Activated naive CD4-positive, alpha-beta T cell treated with anti-CD3 and anti-CD28 coated beads for 36 hours (primary cell): ENCODE data around the gene SPANXN3. TPM values are rescaled to one million over a fixed set of nuclear protein-coding genes. Genes with fewer than 3 reads are reported as not detected.
"Not testable (repeated sequence)": the region's sequence is repeated elsewhere in the genome, so short reads cannot be mapped to it uniquely, and the experiment has no call there.

Experiments
- CTCF ChIA-PET: fragments of 350-600 bp; sonication (Branson Sonifier 250); formaldehyde crosslinking; loops from one replicate; lab custom pipeline; 2021; ENCODE audit warnings: antibody characterized with exemption; lab: Charles Lee
- DNase-seq: peaks from one replicate; pipeline ENCODE4 v3.0.0-alpha.2; 2020
- H3K27ac Mint-ChIP-seq: one replicate; pipeline ENCODE4 v1.8.0; 2021; ENCODE audit warnings: mild to moderate bottlenecking, mixed read lengths
- H3K27me3 Mint-ChIP-seq: one replicate; pipeline ENCODE4 v1.8.0; 2021; ENCODE audit warnings: low read depth, mixed read lengths
- H3K36me3 Mint-ChIP-seq: one replicate; pipeline ENCODE4 v1.8.0; 2021; ENCODE audit warnings: low read depth, mixed read lengths
- H3K4me1 Mint-ChIP-seq: one replicate; pipeline ENCODE4 v1.8.0; 2021; ENCODE audit warnings: low read depth, mixed read lengths
- H3K4me3 Mint-ChIP-seq: one replicate; pipeline ENCODE4 v1.8.0; 2021; ENCODE audit warnings: mild to moderate bottlenecking, moderate library complexity, mixed read lengths
- H3K9me3 Mint-ChIP-seq: one replicate; pipeline ENCODE4 v1.8.0; 2021; ENCODE audit warnings: mixed read lengths
- intact Hi-C: fragments of 100-400 bp; cut with micrococcal nuclease; formaldehyde crosslinking; loops from one replicate; pipeline ENCODE4 v1.15.1; 2023
- total RNA-seq, 2 experiments: library from RNA; stranded (reverse); gene quantifications; one replicate each; pipeline ENCODE4 v1.2.3, GENCODE V29; 2021

The SPANXN3 gene
- not detected for total RNA-seq

- H3K36me3 Mint-ChIP-seq, H3K9me3 Mint-ChIP-seq, H3K27ac Mint-ChIP-seq, H3K27me3 Mint-ChIP-seq, intact Hi-C loops, DNase-seq, H3K4me3 Mint-ChIP-seq, H3K4me1 Mint-ChIP-seq, CTCF ChIA-PET: not testable (repeated sequence)
Observed at GRCh38 chrX:143517375-143517774, at the start of gene SPANXN3. Gene SPANXN3, minus strand, starts transcription at chrX:143517475. Its CDS starts 84 bp downstream, at chrX:143517391.

DNA sequence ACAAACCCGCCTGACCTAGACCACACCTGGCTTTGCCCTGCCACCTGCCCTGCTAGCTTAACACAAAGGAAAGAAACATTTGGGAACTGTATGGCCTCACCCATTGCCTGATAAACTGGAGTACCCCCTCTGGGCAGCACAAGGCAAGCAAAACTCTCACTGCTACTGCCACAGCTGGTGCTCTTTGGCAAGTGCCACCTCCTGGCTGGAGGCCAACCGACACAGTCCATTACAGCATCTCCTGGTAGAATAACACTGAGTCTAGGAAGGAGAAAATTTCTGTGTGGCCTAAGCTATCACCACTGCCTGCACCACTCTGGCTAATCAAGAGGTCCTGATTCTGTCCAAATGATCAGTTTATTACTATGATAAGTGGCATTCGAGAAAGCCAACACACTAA lies 18.9 kb upstream of the SPANXN3 start:
- Mint-ChIP-seq H3K27ac (no peak overlapping the region), H3K27me3 (no peaks in the 10 kb centered on the region), H3K9me3 (no peaks in the 10 kb centered on the region), H3K4me1 (no peaks in the 10 kb centered on the region), H3K4me3 (no peak overlapping the region), H3K36me3 (no peaks in the 10 kb centered on the region)
- intact Hi-C loops = no loop called here
- CTCF ChIA-PET = no interaction called here
- DNase-seq = no peak

- H3K4me3 Mint-ChIP-seq, H3K9me3 Mint-ChIP-seq, H3K4me1 Mint-ChIP-seq, DNase-seq, CTCF ChIA-PET, H3K27ac Mint-ChIP-seq, H3K27me3 Mint-ChIP-seq, intact Hi-C loops, H3K36me3 Mint-ChIP-seq: not testable (repeated sequence)
Observed at GRCh38 chrX:143502196-143502595, 15.1 kb downstream of the SPANXN3 start.

DNA sequence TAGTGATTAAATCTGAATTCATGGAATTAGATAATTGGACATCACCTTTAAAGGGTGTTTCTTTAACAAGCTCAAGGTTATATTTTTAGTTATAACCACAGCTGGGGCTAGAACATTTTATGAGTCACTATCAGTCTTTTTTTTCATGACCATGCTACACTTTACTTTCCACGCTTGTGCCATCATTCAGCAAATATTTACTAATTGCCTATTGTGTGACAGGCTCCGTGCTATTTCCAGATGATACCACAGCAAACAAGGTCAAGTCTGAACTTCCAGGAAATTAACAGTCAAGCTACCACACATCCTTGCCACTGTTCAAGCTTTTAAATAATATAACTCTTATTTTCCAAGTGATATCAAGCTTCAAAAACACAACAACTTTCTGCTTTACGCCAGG lies 16.5 kb downstream of the SPANXN3 start:
- intact Hi-C loops = no loop called here
- DNase-seq = no peak
- no peaks in the 10 kb centered on the region for H3K4me1 Mint-ChIP-seq
- CTCF ChIA-PET = no interaction called here
- no peaks in the 10 kb centered on the region for H3K36me3 Mint-ChIP-seq
- no peaks in the 10 kb centered on the region for H3K27me3 Mint-ChIP-seq
- peaks cover 7% of the 10 kb centered on the region for H3K9me3 Mint-ChIP-seq
- H3K27ac Mint-ChIP-seq = no peak overlapping the region
- H3K4me3 Mint-ChIP-seq = no peak overlapping the region

DNA sequence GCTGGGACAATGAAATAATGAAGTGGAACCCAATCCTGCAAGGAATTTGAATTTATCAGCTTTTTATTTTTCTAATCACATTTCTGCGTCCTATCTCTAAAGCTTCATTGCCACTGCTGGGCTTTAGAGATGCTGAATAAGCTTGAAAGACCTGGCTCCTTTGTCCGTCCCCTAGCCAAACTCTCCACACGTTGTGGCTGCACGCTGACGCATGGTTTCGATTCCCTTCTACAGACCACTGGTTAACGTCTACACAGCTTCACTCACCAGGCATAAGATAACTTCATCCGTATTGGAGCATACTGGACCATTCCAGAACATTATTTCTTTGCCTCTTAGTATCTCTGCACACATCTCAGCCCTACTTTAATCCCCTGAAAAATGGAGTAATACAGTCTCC lies 31.2 kb downstream of the SPANXN3 start:
- no peaks in the 10 kb centered on the region for H3K36me3 Mint-ChIP-seq
- CTCF ChIA-PET = interaction anchor here (0.7 kb wide), 1 partner anchor 1269 kb away, joined by 3 read pairs; no protein-coding TSS in a partner anchor

GRCh38 chrX:143476751-143477150 lies 40.5 kb downstream of the SPANXN3 start:
- H3K27me3 Mint-ChIP-seq = no peaks in the 10 kb centered on the region
- no peak overlapping the region for H3K27ac Mint-ChIP-seq
- H3K9me3 Mint-ChIP-seq = peaks cover 8% of the 10 kb centered on the region
- no peaks in the 10 kb centered on the region for H3K36me3 Mint-ChIP-seq
- intact Hi-C loops = no loop called here
- H3K4me3 Mint-ChIP-seq = no peak overlapping the region
- no peak for DNase-seq
- CTCF ChIA-PET = no interaction called here
- no peaks in the 10 kb centered on the region for H3K4me1 Mint-ChIP-seq

More for the DNA sequence above, 31.2 kb downstream of the SPANXN3 start:
- no peak overlapping the region for H3K27ac Mint-ChIP-seq
- no peaks in the 10 kb centered on the region for H3K4me1 Mint-ChIP-seq
- intact Hi-C loops = no loop called here
- peaks cover 3% of the 10 kb centered on the region for H3K9me3 Mint-ChIP-seq
- H3K4me3 Mint-ChIP-seq = no peak overlapping the region
- DNase-seq = no peak
- H3K27me3 Mint-ChIP-seq = no peaks in the 10 kb centered on the region

- H3K27ac Mint-ChIP-seq = no peak overlapping the region
- no peaks in the 10 kb centered on the region for H3K4me1 Mint-ChIP-seq
- H3K4me3 Mint-ChIP-seq = no peak overlapping the region
- no peaks in the 10 kb centered on the region for H3K27me3 Mint-ChIP-seq
- no peak for DNase-seq
- no peaks in the 10 kb centered on the region for H3K36me3 Mint-ChIP-seq
- intact Hi-C loops = no loop called here
- H3K9me3 Mint-ChIP-seq = peaks cover 8% of the 10 kb centered on the region
- CTCF ChIA-PET = no interaction called here
Observed at GRCh38 chrX:143472347-143472938, 44.8 kb downstream of the SPANXN3 start.

GRCh38 chrX:143466130-143466529 lies 51.1 kb downstream of the SPANXN3 start:
- CTCF ChIA-PET = no interaction called here
- H3K27ac Mint-ChIP-seq = no peak overlapping the region
- H3K4me1 Mint-ChIP-seq = no peaks in the 10 kb centered on the region
- no peaks in the 10 kb centered on the region for H3K9me3 Mint-ChIP-seq
- H3K36me3 Mint-ChIP-seq = no peaks in the 10 kb centered on the region
- DNase-seq = no peak
- intact Hi-C loops = no loop called here
- no peak overlapping the region for H3K4me3 Mint-ChIP-seq
- no peaks in the 10 kb centered on the region for H3K27me3 Mint-ChIP-seq

DNA sequence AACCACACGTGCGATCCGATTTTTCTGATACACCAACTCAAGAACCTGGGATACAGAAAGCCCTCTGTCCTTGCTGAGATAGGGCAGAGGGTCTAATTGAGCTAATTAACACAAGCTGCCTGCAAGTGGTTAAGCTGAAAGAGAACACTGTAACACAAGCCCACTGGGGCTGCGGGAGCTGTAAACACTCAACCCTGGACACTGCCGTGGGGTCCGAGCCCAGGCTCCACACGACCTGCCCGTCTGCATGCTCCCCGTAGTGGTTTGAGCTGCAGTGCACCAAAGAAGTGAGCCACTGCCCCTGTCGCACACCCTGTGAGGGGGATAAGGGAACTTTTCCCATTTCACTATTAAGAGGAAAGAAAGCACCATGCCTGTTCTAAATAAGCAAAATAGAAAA lies 54.6 kb downstream of the SPANXN3 start:
- Mint-ChIP-seq H3K27ac (no peak overlapping the region), H3K36me3 (no peaks in the 10 kb centered on the region), H3K9me3 (no peaks in the 10 kb centered on the region), H3K4me3 (no peak overlapping the region), H3K27me3 (no peaks in the 10 kb centered on the region), H3K4me1 (no peaks in the 10 kb centered on the region)
- DNase-seq = no peak
- intact Hi-C loops = no loop called here
- CTCF ChIA-PET = no interaction called here

- Mint-ChIP-seq H3K27me3 (no peaks in the 10 kb centered on the region), H3K27ac (no peak overlapping the region), H3K36me3 (no peaks in the 10 kb centered on the region), H3K9me3 (no peaks in the 10 kb centered on the region), H3K4me1 (no peaks in the 10 kb centered on the region), H3K4me3 (no peak overlapping the region)
- no peak for DNase-seq
- intact Hi-C loops = no loop called here
- CTCF ChIA-PET = no interaction called here
Observed at GRCh38 chrX:143461606-143462005, 55.7 kb downstream of the SPANXN3 start.

Other genes starting within 250 kb of the SPANXN3 start
- not detected for gene SLITRK4, start 118.6 kb upstream of the SPANXN3 start, total RNA-seq
- gene SPANXN2, start 203.3 kb upstream of the SPANXN3 start, total RNA-seq = not detected